ENCODE data around the gene CADPS2.

DNA sequence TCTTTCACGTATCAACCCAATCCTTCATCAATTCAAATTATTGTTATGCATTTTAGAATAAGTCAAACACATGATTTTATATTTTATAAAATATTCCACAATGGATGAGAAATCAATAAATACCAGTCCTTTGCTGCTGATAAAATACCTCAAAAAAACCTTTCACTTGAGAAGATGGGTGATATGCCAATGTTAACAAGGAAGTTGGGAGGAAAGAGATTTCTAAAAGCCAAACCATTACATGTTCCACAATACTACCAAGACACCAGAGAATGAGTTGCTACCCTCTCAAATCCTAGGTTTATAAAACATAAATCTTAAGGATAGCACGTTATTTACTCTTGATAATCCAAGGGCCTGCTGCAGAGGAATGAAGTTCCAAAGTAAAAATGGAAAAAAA, 201.8 kb downstream of the CADPS2 start:
- TF ChIP-seq ZNF8 (CRISPR knock-in tag; IDR thresholded peaks at IDR 0.05), result no peak
- no peak for TF ChIP-seq SNAI2 (CRISPR knock-in tag; IDR thresholded peaks at IDR 0.05)
- TF ChIP-seq ESRRG (CRISPR knock-in tag; IDR thresholded peaks at IDR 0.05), result no peak
- no peak for TF ChIP-seq ISL1 (CRISPR knock-in tag; IDR thresholded peaks at IDR 0.05)
- no peak for TF ChIP-seq BACH2 (CRISPR knock-in tag; IDR thresholded peaks at IDR 0.05; ENCODE audit: borderline replicate concordance)
- no peak for TF ChIP-seq CSDC2 (CRISPR knock-in tag; IDR thresholded peaks at IDR 0.05)
- no peak for TF ChIP-seq ZFP30 (CRISPR knock-in tag; IDR thresholded peaks at IDR 0.05)
- no peak for TF ChIP-seq TOX (CRISPR knock-in tag; IDR thresholded peaks at IDR 0.05; ENCODE audit: borderline replicate concordance)
- no peak for TF ChIP-seq ZFP3 (CRISPR knock-in tag; IDR thresholded peaks at IDR 0.05)
- TF ChIP-seq RARB (CRISPR knock-in tag; IDR thresholded peaks at IDR 0.05), result no peak
- TF ChIP-seq, protein P1, sequence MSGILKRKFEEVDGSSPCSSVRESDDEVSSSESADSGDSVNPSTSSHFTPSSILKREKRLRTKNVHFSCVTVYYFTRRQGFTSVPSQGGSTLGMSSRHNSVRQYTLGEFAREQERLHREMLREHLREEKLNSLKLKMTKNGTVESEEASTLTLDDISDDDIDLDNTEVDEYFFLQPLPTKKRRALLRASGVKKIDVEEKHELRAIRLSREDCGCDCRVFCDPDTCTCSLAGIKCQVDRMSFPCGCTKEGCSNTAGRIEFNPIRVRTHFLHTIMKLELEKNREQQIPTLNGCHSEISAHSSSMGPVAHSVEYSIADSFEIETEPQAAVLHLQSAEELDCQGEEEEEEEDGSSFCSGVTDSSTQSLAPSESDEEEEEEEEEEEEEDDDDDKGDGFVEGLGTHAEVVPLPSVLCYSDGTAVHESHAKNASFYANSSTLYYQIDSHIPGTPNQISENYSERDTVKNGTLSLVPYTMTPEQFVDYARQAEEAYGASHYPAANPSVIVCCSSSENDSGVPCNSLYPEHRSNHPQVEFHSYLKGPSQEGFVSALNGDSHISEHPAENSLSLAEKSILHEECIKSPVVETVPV (CRISPR knock-in tag; IDR thresholded peaks at IDR 0.05), result no peak

All from SK-N-SH treated with all-trans-retinoic acid at 6 μM for 48 hours (cell line).